HG02885 (cell line): Measurements from ENCODE around the gene TLE4.
"Not testable (repeated sequence)": the region's sequence is repeated elsewhere in the genome, so short reads cannot be mapped to it uniquely, and the experiment has no call there.

ENCODE experiments used
- ATAC-seq: cut with Tn5 transposase; IDR thresholded peaks from one replicate; pipeline ENCODE4 v1.9.1; 2021; ENCODE audit warnings: mild to moderate bottlenecking; ENCODE audit not compliant: unreplicated experiment, poor library complexity

Gene TLE4

DNA sequence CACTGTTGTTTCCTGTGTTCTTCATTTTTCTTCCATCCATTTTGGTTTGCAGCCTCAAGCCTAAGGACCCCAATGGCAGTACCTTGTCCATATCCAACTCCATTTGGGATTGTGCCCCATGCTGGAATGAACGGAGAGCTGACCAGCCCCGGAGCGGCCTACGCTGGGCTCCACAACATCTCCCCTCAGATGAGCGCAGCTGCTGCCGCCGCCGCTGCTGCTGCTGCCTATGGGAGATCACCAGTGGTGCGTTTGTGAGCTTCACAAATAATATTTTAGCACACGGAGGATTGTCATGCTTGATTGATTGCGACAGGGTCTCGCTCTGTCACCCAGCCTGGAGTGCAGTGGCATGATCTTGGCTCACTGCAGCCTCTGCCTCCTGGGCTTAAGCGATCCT lies 136.8 kb downstream of the TLE4 start:
- no peak for ATAC-seq

DNA sequence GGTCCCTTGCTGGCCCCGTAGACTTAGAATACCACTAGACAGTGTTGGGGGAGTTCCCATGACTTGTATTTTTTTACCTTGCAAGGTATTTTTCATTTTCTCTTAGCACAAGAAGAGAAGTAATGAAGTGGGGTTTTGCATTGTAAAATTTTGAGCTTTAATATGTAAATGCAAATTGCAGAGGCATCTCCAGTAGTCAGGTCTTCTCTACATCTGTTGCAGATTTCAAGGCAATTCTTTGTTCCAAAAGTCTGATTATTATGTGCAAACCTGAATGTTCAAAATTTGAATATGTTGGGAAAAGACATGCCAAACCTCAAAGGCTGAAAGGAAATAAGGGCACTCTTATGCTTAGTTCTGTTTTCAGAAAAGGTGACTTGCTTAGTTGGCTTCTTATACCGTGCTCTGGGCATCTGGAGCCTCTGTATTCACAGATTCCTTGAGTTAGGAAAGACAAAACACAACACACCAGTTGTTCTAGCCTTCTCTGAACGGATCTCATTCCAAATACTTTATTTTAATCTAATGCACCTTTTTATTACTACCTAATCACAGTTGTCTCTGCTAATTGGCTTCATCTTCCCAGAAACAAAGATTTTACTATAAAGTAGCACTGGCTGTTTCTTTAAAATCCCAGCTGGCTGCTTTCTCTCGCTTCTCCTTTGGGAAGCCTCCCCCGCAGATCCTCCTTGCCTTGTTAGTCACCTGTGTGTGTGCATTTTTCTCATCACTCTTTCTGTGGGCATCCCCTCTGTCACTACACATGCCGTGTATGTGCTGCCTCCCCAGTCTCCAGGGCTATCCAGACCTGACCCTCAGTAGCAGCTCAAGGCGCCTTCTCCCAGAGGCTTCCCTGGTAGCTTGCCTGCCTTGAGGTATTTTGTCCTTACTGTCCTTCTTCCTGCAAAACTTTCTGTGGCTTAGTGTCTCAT lies 138.2 kb downstream of the TLE4 start:
- no peak for ATAC-seq

DNA sequence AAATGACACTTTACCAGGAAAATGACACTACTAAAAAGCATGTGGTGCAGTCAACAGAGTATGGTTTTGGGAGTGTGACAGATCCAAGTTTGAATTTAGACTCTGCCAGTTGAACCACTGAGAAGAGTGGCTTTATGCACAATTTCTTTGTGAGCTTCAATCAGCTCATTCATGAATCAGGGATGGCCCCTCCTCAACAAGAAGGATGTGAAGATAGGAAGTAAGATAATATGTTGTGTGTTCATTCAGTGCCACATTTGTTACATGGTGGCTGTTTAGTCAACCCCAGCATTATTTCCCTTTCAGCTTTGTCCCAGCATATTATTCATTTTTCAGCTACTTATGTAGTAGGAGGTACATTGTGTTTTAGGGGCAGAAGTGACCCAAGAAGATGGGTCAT lies 140.1 kb downstream of the TLE4 start:
- no peak for ATAC-seq

DNA sequence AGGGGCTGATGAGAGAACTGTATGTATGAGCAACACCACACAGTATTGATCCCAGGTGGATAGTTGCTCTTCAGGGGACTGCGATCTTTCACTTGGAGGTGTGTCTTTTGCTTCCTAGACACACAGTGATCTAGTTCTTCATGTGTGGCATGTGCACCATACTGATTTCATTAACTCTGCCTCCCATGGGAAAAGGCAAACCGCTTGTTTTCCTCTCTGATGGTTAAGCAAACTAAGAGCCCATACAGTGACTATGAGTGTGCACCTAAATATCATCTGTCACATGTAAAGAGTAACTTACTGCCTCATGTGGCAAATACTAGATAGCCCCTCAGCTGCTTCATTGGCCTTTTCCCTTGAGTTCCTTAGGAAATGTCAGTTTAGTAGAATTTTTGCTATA lies 147.3 kb downstream of the TLE4 start:
- no peak for ATAC-seq

DNA sequence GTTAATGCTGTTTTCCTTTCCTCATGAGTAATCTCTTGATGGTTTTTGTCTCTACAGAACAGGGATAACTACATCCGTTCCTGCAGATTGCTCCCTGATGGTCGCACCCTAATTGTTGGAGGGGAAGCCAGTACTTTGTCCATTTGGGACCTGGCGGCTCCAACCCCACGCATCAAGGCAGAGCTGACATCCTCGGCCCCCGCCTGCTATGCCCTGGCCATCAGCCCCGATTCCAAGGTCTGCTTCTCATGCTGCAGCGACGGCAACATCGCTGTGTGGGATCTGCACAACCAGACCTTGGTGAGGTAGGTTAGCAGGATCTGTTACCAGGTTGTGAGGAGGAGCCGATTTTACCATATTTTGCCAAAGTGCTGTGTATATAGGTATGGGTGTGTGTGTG lies 148.2 kb downstream of the TLE4 start:
- ATAC-seq: no peak

DNA sequence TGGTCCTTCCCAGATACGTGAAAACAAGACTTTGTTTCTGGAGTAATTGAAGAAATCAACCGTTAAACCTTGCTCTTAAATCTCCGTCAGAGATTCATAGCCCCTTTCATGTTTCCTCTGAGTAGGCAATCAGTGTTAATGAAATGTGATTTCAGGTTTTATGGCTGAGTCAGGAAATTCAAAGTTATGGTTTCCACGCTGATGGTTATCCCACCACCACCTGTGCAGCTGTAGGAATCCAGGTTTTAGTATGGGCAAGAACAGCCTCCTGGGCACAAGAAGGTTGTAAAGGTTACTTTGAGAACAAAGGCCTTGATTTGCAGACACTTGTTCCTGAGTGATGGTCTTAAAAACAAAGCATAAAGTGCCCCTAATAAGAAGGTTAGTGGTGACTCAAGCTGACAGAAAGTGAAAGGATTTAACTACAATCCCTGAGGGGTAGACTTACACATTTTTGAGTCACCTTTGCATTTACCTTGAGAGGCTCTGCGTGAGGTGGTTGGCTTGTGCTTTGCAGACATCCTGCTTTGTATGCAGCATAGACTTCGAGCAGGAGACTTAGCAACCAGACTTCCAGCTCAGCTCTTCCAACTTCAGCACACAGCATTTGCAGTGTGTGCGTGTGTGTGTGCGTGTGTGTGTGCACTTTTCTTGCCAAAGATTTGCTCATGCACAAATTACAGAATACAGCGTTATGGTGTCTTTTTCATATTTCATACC lies 159.6 kb downstream of the TLE4 start:
- ATAC-seq: peak; percentile 89

DNA sequence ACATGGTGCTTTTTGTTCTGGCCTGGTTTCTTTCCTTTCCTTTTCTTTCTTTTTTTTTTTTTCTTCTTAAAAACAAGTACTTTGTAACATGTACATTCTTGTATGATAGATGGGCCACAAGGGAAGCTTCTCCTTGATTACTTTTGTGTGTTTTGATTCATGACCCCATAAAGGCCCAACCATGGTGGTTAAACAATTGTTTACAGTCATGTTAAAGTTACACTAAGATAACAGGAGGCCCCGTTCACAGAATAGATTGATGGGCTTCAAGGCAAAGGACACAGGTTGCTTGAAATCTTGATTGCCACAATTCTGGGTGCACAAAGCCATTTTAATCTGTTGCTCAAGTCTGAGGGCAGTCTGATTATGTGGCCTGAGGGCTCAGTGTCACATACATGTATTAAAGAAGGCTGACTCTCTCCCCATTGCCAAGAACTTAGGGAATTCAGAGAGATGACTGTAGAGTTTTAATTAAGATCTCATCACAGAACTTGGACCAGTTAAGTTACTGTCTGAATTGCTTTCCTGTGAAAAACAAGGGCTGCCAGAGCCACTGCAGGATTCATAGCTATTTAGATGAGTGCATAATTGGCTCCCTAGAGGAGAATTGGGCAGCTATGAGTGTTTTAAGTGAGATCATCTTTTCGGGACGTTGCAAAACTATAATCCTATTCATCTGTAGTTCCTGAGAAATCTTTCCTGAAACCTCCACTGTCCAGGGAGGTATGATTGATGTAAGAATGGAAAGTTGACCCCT lies 163.4 kb downstream of the TLE4 start:
- no peak for ATAC-seq

DNA sequence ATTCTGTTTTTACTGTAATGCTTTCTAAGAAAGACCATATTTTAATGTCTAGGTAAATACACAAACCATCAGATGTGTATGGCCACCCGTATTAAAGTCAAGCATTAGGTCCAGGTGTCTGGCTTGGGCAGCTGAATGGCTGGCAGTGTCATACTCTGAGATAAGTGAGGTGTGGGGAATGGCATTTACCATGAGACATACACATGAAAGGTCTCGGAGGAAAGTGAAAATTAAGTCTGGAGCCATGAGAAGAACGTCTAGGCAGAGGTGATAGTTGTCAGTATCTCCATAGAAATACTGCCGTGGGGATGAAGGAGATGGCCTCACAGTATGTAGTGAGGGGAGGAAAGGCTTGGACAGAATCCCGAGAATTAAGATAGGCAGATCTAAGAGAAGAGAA lies 164.3 kb downstream of the TLE4 start:
- ATAC-seq: no peak

DNA sequence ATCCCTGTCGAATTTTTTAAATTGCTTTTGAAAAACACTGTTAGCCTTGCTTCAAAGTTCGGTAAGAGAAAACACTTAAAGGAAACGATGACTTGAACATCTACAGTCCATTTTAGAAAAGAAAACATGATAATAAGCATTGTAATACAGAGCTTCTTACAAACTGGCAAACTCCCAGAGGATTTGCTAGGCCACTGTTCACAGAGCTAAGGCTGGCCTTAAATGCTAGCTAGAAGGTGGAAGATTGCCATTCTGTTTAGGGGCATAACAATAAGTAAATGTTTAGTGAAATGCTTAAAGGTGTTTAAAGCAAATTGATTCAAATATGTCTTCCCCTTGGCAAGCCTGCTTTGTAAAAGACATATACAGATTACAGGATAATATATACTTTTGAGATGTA lies 169.6 kb downstream of the TLE4 start:
- ATAC-seq: no peak

DNA sequence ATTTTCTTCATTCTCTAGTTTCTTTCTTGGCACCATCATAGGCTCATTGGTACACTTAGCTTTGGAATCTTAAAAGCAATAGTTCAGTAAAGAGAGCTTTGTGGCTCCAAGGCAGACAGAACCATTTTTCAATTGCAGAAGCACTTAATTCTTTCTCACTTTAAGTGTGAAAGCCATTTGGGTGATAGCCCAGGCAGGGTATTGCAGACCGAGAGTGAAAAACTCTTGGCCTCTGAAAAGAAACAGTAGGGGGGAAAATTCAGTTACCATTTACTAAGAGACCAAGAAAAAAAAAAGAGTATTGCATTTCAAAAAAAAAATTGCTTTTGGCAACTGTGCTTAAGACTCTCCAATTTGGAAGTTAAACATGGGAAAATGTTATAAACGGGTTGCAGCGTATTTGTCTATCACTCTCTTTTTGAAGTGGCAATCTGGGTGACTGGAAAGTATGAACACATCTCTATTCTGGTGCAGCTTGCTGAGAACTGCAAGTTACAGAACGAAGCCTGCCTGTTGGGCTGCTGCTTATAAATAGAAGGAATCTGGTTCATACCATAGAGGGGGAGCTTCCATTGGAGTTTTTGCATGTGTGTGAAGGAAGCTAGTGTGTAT lies 170.5 kb downstream of the TLE4 start:
- no peak for ATAC-seq

DNA sequence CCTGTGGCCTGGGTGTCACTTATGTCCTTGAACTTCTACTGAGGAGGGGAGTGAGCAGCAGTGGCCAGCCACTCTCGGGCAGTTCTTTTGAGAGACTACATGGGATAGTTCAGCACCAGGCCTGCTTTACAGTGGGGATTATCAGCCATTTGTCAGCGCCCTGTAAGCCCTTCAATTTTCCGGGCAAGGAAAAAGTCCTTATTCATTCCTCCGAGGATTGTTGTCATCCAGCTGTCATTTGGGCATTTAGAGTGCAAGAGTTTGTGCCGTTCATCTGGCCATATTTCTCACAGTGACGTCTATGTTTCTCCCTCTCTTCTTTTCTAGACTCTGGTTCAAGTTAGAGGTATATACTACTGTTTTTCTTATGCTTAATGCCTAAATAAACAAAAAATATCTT lies 172.8 kb downstream of the TLE4 start:
- no peak for ATAC-seq

DNA sequence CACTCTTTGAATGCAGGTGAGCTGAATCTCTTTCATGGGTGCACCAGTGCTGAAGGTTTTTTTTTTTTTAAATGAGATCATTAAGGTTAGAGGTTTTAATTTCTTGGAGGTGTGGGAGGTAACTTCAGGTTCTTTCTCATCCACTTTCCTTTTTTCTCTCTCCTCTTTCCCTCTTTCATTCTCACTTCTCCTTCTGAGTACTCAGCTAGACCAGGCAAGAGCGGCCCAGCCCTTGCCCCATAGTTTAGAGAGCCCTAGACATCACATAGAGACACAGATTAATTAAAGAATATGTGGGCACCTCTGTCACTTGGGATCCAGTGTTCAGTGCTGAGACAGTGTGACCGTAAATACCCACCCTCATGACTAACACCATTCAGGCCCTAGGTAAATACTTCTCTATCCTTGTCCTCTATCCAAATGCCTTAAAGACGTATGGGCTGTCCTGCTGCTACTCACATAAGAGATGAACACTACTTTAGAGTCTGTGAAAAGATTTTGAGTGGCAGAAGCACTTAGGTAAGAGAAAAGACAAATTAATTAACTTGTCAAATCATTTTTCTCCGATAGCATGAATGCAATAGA lies 174.1 kb downstream of the TLE4 start:
- ATAC-seq: no peak

DNA sequence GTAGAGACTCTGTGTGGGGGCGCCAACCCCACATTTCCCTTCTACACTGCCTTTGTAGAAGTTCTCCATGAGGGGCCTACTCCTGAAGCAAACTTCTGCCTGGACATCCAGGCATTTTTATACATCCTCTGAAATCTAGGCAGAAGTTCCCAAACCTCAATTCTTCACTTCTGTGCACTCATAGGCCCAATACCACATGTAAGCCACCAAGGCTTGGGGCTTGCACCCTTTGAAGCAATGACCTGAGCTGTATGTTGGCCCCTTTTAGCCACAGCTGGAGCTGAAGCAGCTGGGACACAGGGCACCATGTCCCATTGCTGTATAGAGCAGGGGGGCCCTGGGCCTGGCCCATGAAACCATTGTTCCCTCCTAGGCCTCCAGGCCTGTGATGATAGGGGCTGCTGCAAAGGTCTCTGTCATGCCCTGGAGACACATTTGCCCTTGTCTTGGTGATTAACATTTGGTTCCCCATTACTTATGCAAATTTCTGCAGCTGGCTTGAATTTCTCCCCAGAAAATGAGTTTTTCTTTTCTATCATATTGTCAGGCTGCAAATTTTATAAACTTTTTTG lies 180.2 kb downstream of the TLE4 start:
- not testable (repeated sequence) for ATAC-seq

DNA sequence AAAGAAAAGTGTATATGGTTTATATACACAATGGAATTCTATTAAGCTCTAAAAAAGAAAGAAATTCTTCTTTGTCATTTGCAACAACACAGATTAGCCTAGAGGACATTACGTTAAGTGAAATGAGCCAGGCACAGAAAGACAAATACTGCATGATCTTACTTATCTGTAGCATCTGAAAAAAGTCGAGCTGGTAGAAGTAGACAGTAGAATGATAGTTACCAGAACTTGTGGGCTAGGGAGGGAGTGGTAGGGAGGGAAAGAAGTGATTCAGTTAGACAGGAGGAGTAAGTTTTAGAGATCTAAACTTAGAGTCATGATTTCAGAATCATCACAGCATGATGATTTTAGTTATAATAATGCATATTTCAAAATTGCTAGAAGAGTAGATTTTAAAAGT lies 184.6 kb downstream of the TLE4 start:
- ATAC-seq: no peak

DNA sequence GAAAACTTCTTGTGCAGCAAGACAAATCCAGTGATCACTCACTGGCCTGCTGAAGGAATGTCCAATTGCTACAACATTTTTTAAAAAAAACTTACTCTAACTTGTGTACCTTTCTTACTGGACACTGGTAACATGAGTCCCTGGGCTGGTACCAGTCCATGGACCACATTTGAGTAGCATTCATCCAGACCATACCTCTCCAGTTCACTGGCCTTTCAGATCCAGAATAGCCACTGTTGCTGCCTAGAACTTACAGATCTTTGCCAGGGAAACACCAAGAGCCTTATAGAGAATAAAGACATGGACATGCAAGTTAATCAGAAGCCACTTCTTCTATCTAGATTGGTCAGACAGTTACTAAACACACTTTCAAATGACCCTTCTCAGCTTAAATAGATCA lies 185.3 kb downstream of the TLE4 start:
- no peak for ATAC-seq

DNA sequence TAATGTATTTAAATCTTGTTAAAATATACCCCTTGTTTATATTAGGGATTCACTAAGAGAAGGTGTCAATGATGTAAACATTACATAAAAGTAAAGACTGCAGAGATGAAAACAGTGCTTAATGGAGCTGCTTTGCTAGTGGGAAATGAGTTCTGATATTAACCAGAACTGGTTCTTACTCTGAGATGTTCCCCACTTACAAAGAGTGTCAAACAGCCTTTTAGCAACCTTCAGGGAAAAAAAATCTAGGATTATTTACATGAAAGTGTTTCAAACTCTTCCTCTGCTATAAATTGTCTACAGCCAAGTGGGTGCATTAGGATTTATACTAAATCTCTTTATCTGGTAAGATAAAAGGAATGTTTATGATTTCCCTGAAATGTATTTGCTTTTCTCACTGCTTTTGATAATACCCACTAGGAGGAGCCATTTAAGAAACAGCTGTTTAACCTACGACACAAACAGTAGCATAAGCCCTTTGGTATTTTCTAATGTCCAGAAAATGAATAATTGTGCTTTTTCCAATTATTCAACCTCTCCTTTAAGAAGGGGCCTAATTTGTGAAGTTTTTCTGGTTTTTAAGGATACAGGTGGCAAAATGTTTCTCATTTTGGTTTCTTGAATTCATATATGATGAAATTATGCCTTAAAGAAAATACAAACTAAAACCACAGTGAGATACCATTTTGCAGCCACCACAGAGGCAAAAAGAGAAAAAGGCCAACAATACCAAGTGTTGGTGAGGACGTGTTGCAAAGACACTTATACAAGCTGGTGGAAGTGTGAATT lies 186.3 kb downstream of the TLE4 start:
- no peak for ATAC-seq

DNA sequence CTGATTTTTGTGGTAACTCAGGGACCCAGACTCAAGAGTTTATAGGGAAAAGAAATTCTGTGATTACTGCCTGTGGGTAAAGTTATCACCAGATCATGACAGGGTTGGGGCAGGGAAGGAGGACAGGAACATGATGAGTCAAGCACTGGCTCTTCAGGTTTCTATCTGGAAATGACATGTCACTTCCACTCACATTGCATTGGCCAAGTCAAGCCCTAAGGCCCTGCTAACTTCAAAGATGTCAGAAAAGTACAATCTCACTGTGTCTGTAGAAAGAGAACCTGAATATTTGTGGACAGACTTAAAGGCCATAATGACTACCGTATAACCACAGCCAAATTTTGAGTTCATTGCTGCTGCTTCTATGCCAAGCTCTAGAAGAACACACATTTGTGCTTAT lies 187.7 kb downstream of the TLE4 start:
- no peak for ATAC-seq

DNA sequence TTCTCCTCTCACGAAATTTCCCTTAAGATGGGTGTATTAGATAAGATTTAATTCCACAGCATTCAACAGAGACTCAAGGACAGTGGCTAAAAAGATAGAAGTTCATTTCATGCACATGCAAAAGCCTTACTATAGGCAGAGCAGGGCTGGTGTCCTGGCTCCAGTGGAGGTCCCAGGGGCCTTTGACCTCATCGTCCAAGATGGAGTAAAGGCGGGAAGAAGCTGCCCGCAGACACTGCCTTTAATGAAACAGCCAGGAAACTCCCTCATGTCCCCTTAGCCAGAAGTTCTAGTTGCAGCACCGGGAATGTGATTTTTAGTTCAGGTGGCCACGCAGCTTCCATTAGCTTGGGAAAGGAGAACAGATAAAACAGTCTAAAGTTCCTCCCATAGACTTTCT lies 190.3 kb downstream of the TLE4 start:
- ATAC-seq: no peak

DNA sequence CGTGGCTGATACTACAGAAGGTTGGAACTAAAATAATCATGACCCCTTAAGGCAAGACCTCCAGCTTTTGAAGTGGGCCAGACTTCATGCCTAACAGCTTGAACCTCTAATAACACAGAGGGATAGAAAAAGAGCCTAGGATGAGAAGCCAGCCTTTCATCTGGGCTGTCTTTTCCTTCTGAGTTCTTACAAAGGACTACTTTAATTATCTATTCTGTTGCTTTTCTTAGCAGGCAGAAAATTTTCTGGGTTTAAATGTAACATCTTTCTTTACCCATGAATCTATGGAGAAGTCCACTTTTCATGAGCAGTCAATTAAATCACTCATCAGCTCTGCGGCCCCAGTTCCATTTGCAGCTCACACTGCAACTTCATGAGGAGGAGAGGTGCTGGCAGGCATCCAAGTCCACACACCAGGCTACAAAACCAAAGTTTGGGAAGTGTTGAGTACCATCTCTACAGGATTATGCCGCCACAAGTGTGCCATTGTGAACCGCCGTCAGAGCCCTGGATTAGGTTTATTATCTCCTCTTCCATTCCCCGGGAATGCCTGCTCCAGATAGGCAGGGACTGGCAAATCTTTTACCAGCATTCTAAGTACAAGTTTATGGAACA lies 192.0 kb downstream of the TLE4 start:
- no peak for ATAC-seq
